HFF-Myc (cell line): ENCODE results near the gene LRRC17.
"Not testable (repeated sequence)": the region's sequence is repeated elsewhere in the genome, so short reads cannot be mapped to it uniquely, and the experiment has no call there.

ENCODE experiments used
- DNase-seq: peaks from one replicate; pipeline ENCODE4 v3.0.0-alpha.2; 2011; ENCODE audit warnings: low read depth; ENCODE audit errors: extremely low read depth
- H3K4me3 ChIP-seq: replicated peaks from 2 replicates; pipeline ENCODE4 v1.5.1; 2011; ENCODE audit warnings: low read depth, mild to moderate bottlenecking, control low read depth, low read length
- TF ChIP-seq, protein P1 (sequence below): IDR thresholded peaks from 2 replicates; pipeline ENCODE4 v1.5.1; 2012; ENCODE audit warnings: mild to moderate bottlenecking, low read depth, low read length, control low read depth; ENCODE audit errors: missing control alignments

The LRRC17 gene

DNA sequence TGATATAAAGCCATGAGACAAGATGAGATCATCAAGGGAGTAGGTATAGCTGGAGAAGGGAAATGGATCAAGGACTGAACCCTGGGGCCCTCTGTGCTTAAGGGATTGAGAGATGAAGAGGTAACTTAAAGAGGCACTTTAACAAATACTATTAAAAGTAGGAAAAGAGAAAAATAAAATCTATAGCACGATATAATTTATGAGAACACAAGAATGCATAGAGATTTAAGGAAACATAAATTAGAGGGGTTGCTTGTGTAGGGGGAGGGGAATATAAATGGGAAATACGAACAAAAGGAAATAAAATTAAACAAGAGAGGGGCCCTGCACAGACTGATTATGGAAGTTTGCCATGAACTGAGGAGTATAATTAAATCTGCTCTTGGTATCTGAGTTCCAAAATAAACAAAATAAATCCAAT, 15.6 kb upstream of the LRRC17 start:
- H3K4me3 ChIP-seq, result no peak overlapping the region
- TF ChIP-seq, protein P1, sequence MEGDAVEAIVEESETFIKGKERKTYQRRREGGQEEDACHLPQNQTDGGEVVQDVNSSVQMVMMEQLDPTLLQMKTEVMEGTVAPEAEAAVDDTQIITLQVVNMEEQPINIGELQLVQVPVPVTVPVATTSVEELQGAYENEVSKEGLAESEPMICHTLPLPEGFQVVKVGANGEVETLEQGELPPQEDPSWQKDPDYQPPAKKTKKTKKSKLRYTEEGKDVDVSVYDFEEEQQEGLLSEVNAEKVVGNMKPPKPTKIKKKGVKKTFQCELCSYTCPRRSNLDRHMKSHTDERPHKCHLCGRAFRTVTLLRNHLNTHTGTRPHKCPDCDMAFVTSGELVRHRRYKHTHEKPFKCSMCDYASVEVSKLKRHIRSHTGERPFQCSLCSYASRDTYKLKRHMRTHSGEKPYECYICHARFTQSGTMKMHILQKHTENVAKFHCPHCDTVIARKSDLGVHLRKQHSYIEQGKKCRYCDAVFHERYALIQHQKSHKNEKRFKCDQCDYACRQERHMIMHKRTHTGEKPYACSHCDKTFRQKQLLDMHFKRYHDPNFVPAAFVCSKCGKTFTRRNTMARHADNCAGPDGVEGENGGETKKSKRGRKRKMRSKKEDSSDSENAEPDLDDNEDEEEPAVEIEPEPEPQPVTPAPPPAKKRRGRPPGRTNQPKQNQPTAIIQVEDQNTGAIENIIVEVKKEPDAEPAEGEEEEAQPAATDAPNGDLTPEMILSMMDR, result no peak
- no peak for DNase-seq

DNA sequence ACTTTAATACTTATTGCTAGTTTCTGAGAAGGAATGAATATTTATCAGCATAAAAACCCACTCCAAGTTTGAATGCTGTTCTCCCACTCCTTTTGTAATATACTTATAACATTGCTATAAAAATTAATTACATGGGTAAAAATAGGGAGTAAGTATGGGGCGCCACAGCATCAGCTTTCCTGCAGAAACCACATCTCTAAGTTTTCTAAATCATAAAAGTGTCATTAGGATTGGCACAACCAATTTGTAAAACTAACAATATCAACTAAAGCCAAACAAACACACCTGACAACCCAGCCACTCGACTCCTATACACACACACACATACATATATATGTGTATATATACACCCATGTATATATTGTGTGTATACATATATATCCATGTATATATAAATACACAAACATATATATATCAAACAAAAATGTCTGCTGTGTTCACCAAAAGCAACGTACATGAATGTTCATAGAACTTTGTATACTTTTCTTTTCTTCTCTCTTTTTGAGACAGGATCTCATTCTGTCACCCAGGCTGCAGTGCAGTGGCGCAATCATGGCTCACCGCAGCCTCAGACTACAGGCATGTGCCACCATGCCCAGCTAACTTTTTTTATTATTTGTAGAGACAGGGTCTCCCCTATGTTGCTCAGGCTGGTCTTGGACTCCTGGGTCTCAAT, 14.8 kb upstream of the LRRC17 start:
- H3K4me3 ChIP-seq, result no peak overlapping the region
- TF ChIP-seq, protein P1, result no peak
- DNase-seq, result no peak

DNA sequence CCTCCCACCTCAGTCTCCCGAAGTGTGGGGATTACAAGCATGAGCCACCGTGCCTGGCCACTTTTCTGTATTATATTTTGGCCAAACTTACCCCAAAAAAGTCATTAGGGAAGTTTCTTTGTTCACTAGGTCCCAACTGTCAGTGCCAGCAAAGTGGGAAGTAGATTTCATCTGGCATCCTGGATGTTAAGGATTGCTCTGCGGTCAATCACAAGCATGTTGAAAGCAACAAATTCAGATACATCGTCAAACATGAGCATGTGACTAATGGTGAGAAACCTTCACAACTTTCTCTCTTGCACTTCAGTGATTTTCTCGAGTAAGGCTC, 14.3 kb upstream of the LRRC17 start:
- no peak for DNase-seq
- TF ChIP-seq, protein P1, result no peak
- H3K4me3 ChIP-seq, result no peak overlapping the region

DNA sequence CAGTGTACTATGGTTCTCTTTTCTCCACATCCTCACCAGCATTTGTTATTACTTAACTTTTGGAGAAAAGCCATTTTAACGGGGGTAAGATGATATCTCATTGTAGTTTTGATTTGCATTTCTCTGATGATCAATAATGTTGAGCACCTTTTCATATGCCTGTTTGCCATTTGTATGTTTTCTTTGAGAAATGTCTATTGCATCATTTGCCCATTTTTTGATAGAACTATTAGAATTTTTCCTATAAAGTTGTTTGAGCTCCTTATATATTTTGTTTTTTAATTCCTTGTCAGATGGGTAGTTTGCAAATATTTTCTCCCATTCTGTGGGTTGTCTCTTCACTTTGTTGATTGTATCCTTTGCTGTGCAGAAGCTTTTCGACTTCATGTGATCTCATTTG, 10.7 kb upstream of the LRRC17 start:
- DNase-seq, H3K4me3 ChIP-seq: not testable (repeated sequence)

DNA sequence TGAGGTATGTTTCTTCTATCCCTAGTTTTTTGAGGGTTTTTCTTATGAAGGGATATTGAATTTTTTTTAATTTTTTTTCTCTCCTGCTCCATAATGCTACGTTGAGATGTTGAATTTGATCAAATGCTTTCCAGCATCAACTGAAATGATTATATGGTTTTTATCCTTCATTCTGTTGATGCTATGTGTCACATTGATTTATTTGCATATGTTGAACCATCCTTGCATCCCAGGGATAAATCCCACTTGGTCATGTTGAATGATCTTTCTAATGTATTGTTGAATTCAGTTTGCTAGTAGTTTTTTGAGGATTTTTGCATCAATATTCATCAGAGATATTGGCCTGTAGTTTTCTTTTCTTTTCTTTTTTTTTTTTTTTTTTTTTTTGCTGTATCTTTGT, 9.2 kb upstream of the LRRC17 start:
- H3K4me3 ChIP-seq, DNase-seq: not testable (repeated sequence)

DNA sequence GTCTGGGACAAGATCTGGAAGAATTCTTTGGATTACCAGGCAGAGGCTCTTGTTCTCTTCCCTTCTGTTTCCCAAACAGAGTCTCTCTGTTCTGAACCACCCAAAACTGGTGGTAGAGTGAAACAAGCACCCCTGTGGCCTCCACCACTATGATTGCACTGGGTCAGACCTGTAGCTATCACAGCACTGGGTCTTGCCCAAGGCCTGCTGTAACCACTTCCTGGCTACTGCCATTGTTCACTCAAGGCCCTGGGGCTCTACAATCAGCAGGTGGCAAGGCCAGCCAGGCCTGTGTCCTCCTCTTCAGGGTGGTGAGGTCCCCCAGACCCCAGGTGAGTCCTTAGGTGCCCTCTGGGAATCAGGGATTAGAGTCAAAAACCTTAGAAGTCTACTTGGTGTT, 4.1 kb upstream of the LRRC17 start:
- no peak for DNase-seq
- H3K4me3 ChIP-seq, result no peak overlapping the region
- TF ChIP-seq, protein P1, result no peak

DNA sequence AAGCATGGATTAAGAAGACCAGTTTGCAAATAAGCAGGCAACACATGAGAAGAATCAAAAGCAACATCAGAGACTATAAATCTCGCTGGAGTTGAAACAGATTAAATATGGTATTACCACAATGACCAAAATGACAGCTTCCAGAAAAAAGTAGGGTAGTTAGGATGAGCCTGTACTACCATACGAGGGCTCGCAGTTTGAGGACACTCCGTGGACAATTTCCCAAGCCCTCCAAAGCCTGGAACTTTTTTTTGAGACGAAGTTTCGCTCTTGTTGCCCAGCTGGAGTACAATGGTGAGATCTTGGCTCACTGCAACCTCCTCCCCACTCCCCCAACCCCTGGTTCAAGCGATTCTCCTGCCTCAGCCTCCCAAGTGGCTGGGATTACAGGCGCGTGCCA, 1.0 kb downstream of the LRRC17 start:
- peak overlapping the region; percentile 43 for H3K4me3 ChIP-seq
- DNase-seq, result no peak
- TF ChIP-seq, protein P1, result no peak

DNA sequence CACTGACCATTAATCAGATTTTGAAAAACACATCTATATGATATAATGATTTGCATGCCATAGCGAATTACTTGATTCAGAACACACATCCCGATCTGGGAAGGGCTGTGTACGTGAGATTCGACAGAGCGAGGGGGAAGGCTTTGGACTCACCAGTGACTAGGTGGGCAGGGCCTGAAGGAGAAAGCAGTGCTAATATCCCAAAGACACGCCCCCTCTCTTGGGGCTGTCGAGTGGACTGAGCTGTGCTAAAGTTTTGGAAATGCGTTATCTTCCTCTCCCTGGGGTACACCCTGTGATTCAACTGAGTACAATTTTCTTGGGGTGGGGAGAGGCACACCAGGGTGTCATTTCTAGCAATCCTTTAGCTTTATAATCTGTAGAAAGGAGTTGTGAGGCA, 1.8 kb downstream of the LRRC17 start:
- DNase-seq, result no peak
- H3K4me3 ChIP-seq, result peak overlapping the region; percentile 43
- TF ChIP-seq, protein P1, result no peak
